AG09319 (cell line): Measurements from ENCODE around the gene MCAM.

Experiments used
- DNase-seq: peaks from one replicate; pipeline ENCODE4 v3.0.0-alpha.2; 2010; ENCODE audit warnings: low read depth; ENCODE audit errors: extremely low read depth
- TF ChIP-seq, protein P1 (sequence below): IDR thresholded peaks from 2 replicates; pipeline ENCODE4 v1.5.1; 2011; ENCODE audit warnings: low read depth, mild to moderate bottlenecking, inconsistent platforms, low read length, moderate library complexity

MCAM gene, protein sequence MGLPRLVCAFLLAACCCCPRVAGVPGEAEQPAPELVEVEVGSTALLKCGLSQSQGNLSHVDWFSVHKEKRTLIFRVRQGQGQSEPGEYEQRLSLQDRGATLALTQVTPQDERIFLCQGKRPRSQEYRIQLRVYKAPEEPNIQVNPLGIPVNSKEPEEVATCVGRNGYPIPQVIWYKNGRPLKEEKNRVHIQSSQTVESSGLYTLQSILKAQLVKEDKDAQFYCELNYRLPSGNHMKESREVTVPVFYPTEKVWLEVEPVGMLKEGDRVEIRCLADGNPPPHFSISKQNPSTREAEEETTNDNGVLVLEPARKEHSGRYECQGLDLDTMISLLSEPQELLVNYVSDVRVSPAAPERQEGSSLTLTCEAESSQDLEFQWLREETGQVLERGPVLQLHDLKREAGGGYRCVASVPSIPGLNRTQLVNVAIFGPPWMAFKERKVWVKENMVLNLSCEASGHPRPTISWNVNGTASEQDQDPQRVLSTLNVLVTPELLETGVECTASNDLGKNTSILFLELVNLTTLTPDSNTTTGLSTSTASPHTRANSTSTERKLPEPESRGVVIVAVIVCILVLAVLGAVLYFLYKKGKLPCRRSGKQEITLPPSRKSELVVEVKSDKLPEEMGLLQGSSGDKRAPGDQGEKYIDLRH

GRCh38 chr11:119316729-119317591 lies at the start of gene MCAM:
TSS of gene MCAM (minus strand) at chr11:119317130. CDS start at chr11:119317101, 29 bp downstream.
- DNase-seq = no peak
- TF ChIP-seq, protein P1, sequence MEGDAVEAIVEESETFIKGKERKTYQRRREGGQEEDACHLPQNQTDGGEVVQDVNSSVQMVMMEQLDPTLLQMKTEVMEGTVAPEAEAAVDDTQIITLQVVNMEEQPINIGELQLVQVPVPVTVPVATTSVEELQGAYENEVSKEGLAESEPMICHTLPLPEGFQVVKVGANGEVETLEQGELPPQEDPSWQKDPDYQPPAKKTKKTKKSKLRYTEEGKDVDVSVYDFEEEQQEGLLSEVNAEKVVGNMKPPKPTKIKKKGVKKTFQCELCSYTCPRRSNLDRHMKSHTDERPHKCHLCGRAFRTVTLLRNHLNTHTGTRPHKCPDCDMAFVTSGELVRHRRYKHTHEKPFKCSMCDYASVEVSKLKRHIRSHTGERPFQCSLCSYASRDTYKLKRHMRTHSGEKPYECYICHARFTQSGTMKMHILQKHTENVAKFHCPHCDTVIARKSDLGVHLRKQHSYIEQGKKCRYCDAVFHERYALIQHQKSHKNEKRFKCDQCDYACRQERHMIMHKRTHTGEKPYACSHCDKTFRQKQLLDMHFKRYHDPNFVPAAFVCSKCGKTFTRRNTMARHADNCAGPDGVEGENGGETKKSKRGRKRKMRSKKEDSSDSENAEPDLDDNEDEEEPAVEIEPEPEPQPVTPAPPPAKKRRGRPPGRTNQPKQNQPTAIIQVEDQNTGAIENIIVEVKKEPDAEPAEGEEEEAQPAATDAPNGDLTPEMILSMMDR = no peak

GRCh38 chr11:119365071-119365591 lies 48.2 kb upstream of the MCAM start:
- no peak for DNase-seq
- TF ChIP-seq, protein P1 = no peak

GRCh38 chr11:119363851-119364590 lies 47.1 kb upstream of the MCAM start:
- TF ChIP-seq, protein P1 = no peak
- no peak for DNase-seq

DNA sequence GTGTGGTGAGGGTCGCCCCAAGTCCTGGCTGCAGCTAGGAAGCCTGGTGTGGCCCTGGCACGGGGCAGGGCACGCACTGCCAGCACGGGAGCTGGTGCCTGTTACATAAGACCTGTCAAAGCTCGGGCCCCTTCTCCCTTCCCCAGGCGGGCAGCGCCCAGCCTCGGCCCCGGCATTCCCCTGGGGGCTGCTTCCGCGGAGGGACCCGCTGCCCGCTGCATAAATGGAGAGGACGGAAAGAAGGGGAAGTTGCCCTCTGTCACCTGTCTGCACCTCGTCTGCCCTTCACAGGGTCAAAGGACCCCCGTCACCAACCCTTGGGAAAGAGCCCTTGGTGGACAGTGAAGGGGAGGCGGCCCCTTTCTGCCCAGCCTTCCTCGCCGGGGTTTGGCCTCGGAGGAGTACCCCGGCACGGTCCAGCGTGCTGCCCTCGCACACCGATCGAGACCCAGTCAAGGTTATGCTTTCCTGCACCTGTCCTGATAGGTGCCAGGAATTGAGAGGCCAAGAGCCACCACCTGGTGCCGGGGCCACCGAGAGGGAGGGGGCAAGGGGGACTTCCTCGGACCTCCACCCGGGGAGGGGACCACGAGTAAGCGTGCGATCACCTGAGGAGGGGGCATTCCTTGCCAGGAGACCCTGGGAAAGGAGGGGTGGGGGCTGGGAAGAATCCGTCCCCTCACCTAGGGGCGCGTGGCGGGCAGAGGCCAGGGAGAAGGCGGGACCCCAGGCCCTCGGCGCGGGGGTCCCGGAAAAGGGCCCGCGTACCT lies 46.3 kb upstream of the MCAM start:
- no peak for DNase-seq
- TF ChIP-seq, protein P1 = no peak

DNA sequence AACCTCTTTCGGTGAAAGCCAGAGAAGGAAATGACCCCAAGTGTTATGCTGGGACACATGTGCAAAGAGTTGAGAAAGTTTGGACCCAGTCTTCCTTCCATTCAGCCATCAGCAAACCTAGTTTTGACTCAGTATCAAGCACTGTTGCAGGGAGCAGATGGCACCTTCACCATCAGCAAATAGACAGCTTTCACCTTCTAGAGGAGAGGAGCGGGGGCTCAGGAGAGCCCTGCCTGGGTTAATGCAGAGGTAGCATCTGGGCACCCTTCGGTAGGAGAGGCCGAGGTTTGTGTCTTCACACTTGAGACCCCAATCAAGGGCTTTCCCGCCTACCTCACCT lies 45.8 kb upstream of the MCAM start:
- TF ChIP-seq, protein P1 = no peak
- no peak for DNase-seq
